HepG2 (cell line): ENCODE data around the gene NUDT6. TPM values are rescaled to one million over a fixed set of nuclear protein-coding genes. Genes with fewer than 3 reads are reported as not detected.
A peak's percentile ranks its signal among the peaks of the same experiment; 100 is the strongest.

ENCODE experiments used
- ATF4 ChIP-seq, 2 experiments: fragments of 450-650 bp in 1 of 2; sonication (generic) in 1 of 2; formaldehyde crosslinking; IDR thresholded peaks; 2 replicates each; pipeline versions ENCODE4 v1.5.0 to v1.8.0; 2020 to 2022; ENCODE audit warnings: mild to moderate bottlenecking in 1 of 2, missing genetic modification reagents in 1 of 2
- CCAR2 ChIP-seq: fragments of 200-400 bp; formaldehyde crosslinking; optimal IDR thresholded peaks from 2 replicates; pipeline ENCODE3; 2018; ENCODE audit warnings: low read depth, mild to moderate bottlenecking, low read length, moderate library complexity
- GABPA ChIP-seq, 2 experiments: IDR thresholded peaks; 2 replicates each; pipeline ENCODE4 v1.6.1; 2011 to 2016; ENCODE audit warnings: low read depth in 2 of 2, low read length in 1 of 2, missing biosample characterization in 1 of 2, missing genetic modification characterization in 1 of 2
- HDAC1 ChIP-seq: sonication (generic); formaldehyde crosslinking; IDR thresholded peaks from 2 replicates; pipeline ENCODE4 v1.5.1; 2020; ENCODE audit warnings: mild to moderate bottlenecking, missing genetic modification reagents
- HMGXB3 ChIP-seq: sonication (generic); formaldehyde crosslinking; IDR thresholded peaks from 2 replicates; pipeline ENCODE4 v1.4.0; 2020; ENCODE audit warnings: missing genetic modification reagents, borderline replicate concordance
- HNRNPK ChIP-seq: fragments of 200-400 bp; formaldehyde crosslinking; IDR thresholded peaks from 2 replicates; pipeline ENCODE4 v1.6.1; 2018; ENCODE audit warnings: low read length, low read depth, moderate library complexity, mild to moderate bottlenecking; ENCODE audit not compliant: poor library complexity, severe bottlenecking
- IRF2 ChIP-seq: IDR thresholded peaks from 2 replicates; pipeline ENCODE4 v1.6.1; 2018; ENCODE audit warnings: missing genetic modification reagents, missing compliant biosample characterization
- KDM5A ChIP-seq: fragments of 200-600 bp; sonication (generic); IDR thresholded peaks from 2 replicates; pipeline ENCODE4 v1.7.0; 2018; ENCODE audit warnings: antibody characterized with exemption, mild to moderate bottlenecking, low read length, borderline replicate concordance
- NCOR1 ChIP-seq: fragments of 200-600 bp; sonication (generic); IDR thresholded peaks from 2 replicates; pipeline ENCODE4 v1.7.0; 2017; ENCODE audit warnings: antibody characterized with exemption, low read length, borderline replicate concordance
- NFIB ChIP-seq: sonication (generic); formaldehyde crosslinking; IDR thresholded peaks from 2 replicates; pipeline ENCODE4 v1.9.0; 2021; ENCODE audit warnings: missing genetic modification reagents, mild to moderate bottlenecking, borderline replicate concordance
- NR2F6 ChIP-seq, 2 experiments: IDR thresholded peaks; 2 replicates each; pipeline ENCODE4 v1.6.1; 2016; ENCODE audit warnings: antibody characterized with exemption in 1 of 2, mild to moderate bottlenecking in 1 of 2
- PHF21A ChIP-seq: sonication (generic); formaldehyde crosslinking; IDR thresholded peaks from 2 replicates; pipeline ENCODE4 v1.5.0; 2020; ENCODE audit warnings: mild to moderate bottlenecking, missing genetic modification reagents
- PHF5A ChIP-seq: IDR thresholded peaks from one replicate; pipeline ENCODE4 v1.6.1; 2018; ENCODE audit warnings: low read depth, missing genetic modification reagents; ENCODE audit not compliant: unreplicated experiment
- RXRB ChIP-seq: IDR thresholded peaks from 2 replicates; pipeline ENCODE4 v1.6.1; 2016; ENCODE audit warnings: borderline replicate concordance, missing genetic modification reagents, missing compliant biosample characterization
- SALL2 ChIP-seq: sonication (generic); formaldehyde crosslinking; IDR thresholded peaks from 2 replicates; pipeline ENCODE4 v1.8.1; 2023; ENCODE audit warnings: mild to moderate bottlenecking, missing genetic modification reagents, inconsistent platforms
- ZBTB34 ChIP-seq: sonication (generic); formaldehyde crosslinking; IDR thresholded peaks from 2 replicates; pipeline ENCODE4 v1.8.0; 2022; ENCODE audit warnings: mild to moderate bottlenecking, missing genetic modification reagents
- ZNF484 ChIP-seq: sonication (generic); formaldehyde crosslinking; IDR thresholded peaks from 2 replicates; pipeline ENCODE4 v1.5.1; 2020; ENCODE audit warnings: mild to moderate bottlenecking, low read depth, missing genetic modification reagents, borderline replicate concordance
- ZNF552 ChIP-seq: sonication (generic); formaldehyde crosslinking; IDR thresholded peaks from 2 replicates; pipeline ENCODE4 v1.9.0; 2022; ENCODE audit warnings: missing genetic modification reagents, mild to moderate bottlenecking, borderline replicate concordance
- ZNF737 ChIP-seq: sonication (generic); formaldehyde crosslinking; IDR thresholded peaks from 2 replicates; pipeline ENCODE4 v1.5.0; 2020; ENCODE audit warnings: missing genetic modification reagents, mild to moderate bottlenecking, borderline replicate concordance
- polyA plus RNA-seq, 8 experiments: library from polyadenylated mRNA; depleted of rRNA in 3 of 8; stranded (reverse) in 7 of 8; unstranded in 1 of 8; fragments of >200 nt; fragmentation: Illumina TruSeq in 4 of 8; extraction: Trizol in 4 of 8; gene quantifications; 2 replicates each; pipeline versions ENCODE4 v1.2.1 to v1.2.3, GENCODE V29; 2011 to 2016; ENCODE audit warnings: low read depth in 4 of 8, missing spikeins in 1 of 8, mixed read lengths in 1 of 8; ENCODE audit not compliant: insufficient read depth in 1 of 8
- total RNA-seq, 5 experiments: library from RNA; depleted of rRNA; stranded (reverse); fragments of >200 nt; fragmentation: Illumina TruSeq; extraction: Trizol; gene quantifications; 2 replicates each; pipeline ENCODE4 v1.2.3, GENCODE V29; 2016; ENCODE audit warnings: low read depth in 1 of 5

NUDT6 gene
- total and polyA plus RNA-seq, 2 of the 13 experiments (the other 11 are each of a cell fraction or from before 2014, with no cell fraction given): 4.8 to 8.3 TPM

GRCh38 chr4:122922877-122923511, 597 bp upstream of the NUDT6 start (continued):
- TF ChIP-seq ZBTB34 (CRISPR knock-in tag): no peak
- no peak for TF ChIP-seq ZNF552 (CRISPR knock-in tag)
- TF ChIP-seq PHF5A (CRISPR knock-in tag): no peak
- TF ChIP-seq ZNF484: no peak
- TF ChIP-seq NR2F6 (IDR thresholded peaks at IDR 0.05): 0 out of 2 replicates have a peak, but pooled peaks have one; percentile 7
- no peak for TF ChIP-seq NR2F6 (CRISPR knock-in tag; IDR thresholded peaks at IDR 0.05)
- peak; percentile 65 for TF ChIP-seq HDAC1
- TF ChIP-seq PHF21A (CRISPR knock-in tag): peak; percentile 68; the same call in 1 of the 2 replicates
- TF ChIP-seq IRF2: peak; percentile 45; the same call in 1 of the 2 replicates
- peak; percentile 73 for TF ChIP-seq GABPA (IDR thresholded peaks at IDR 0.05; ENCODE audit: low read depth, low read length)
- peak; percentile 96 for TF ChIP-seq GABPA (CRISPR knock-in tag; IDR thresholded peaks at IDR 0.05; ENCODE audit: low read depth)
- no peak for TF ChIP-seq NCOR1
- peak; percentile 40; the same call in 1 of the 2 replicates for TF ChIP-seq RXRB (CRISPR knock-in tag)
- TF ChIP-seq HMGXB3: peak; percentile 61; the same call in 1 of the 2 replicates
- no peak for TF ChIP-seq HNRNPK
- no peak for TF ChIP-seq CCAR2
- no peak for TF ChIP-seq ZNF737 (CRISPR knock-in tag)
- TF ChIP-seq SALL2 (CRISPR knock-in tag): no peak
- peak; percentile 91 for TF ChIP-seq KDM5A
- no peak for TF ChIP-seq NFIB
- peak in 1 of 2 experiments; percentile 41; a peak in 1 of 4 replicates for TF ChIP-seq ATF4 (CRISPR knock-in tag; IDR thresholded peaks at IDR 0.05)
